Adrenal gland (tissue), 19 donors: ENCODE measurements around the gene CCDC124. TPM values are rescaled to one million over a fixed set of nuclear protein-coding genes. Genes with fewer than 3 reads are reported as not detected.
"Not testable (repeated sequence)": the region's sequence is repeated elsewhere in the genome, so short reads cannot be mapped to it uniquely, and the experiment has no call there.

Experiments
- DNase-seq, 7 donors: peaks; one replicate each; pipeline ENCODE4 v3.0.0-alpha.2; 2019 to 2020
- H3K27ac ChIP-seq, 5 donors: fragments of 200-600 bp; sonication (generic) in 4 of 5; 1 replicate in 3 of 5; 2 replicates in 2 of 5; pipeline versions ENCODE4 v1.5.1 to v1.8.0; 2016 to 2020; ENCODE audit warnings: mild to moderate bottlenecking in 1 of 5
- H3K27me3 ChIP-seq: fragments of 200-600 bp; 2 replicates; pipeline ENCODE4 v1.8.0; 2021
- H3K36me3 ChIP-seq, 2 donors: fragments of 200-600 bp; replicated peaks in 1 of 2; 1 replicate in 1 of 2; 2 replicates in 1 of 2; pipeline versions ENCODE4 v1.5.1 to v1.8.0; 2018 to 2022
- H3K4me1 ChIP-seq, 2 donors: fragments of 200-600 bp; replicated peaks in 1 of 2; 1 replicate in 1 of 2; 2 replicates in 1 of 2; pipeline versions ENCODE4 v1.5.1 to v1.8.0; 2018 to 2021
- H3K4me3 ChIP-seq, 4 donors: fragments of 200-600 bp; sonication (generic) in 3 of 4; one replicate each; pipeline ENCODE4 v1.5.1; 2016 to 2018
- H3K9me3 ChIP-seq, 3 donors: fragments of 200-600 bp; sonication (generic) in 1 of 3; replicated peaks in 1 of 3; 1 replicate in 2 of 3; 2 replicates in 1 of 3; pipeline versions ENCODE4 v1.5.1 to v1.8.0; 2016 to 2021
- CTCF ChIP-seq, 6 experiments: fragments of 450-650 bp in 4 of 6; fragments of 200-600 bp in 2 of 6; sonication (generic) in 1 of 6; IDR thresholded peaks; 1 replicate in 5 of 6; 2 replicates in 1 of 6; pipeline versions ENCODE4 v1.5.1 to v1.8.0; 2016 to 2021; ENCODE audit warnings: antibody characterized with exemption in 6 of 6, mild to moderate bottlenecking in 2 of 6, moderate library complexity in 1 of 6
- POLR2A ChIP-seq, 2 donors: fragments of 450-650 bp; IDR thresholded peaks; one replicate each; pipeline ENCODE4 v1.6.1; 2017; ENCODE audit warnings: antibody characterized with exemption in 2 of 2, mild to moderate bottlenecking in 2 of 2, moderate library complexity in 1 of 2
- WGBS, 4 donors: extraction: QIAGEN DNeasy Blood & Tissue Kit in 2 of 4; methylation state at CpG; one replicate each; pipeline versions ENCODE4 v1.1.5 to v1.1.7; 2013 to 2017; 5-methylcytosine and 5-hydroxymethylcytosine counted together
- intact Hi-C, 2 donors: fragments of 100-400 bp; cut with DNase I; formaldehyde crosslinking; loops; one replicate each; pipeline versions ENCODE4 v1.14.1 to v1.15.0; 2022 to 2023
- long read RNA-seq, 10 donors: library from polyadenylated mRNA in 3 of 10; unstranded in 2 of 10; stranded (forward) in 1 of 10; transcript quantifications; one replicate each; pipeline ENCODE4 v2.0.0 and lab custom pipeline, GENCODE V29; 2021 to 2026
- polyA plus RNA-seq, 3 donors: library from polyadenylated mRNA; stranded (reverse); fragments of 200-250 nt in 2 of 3; fragments of 350-450 nt in 1 of 3; fragmentation: Illumina TruSeq in 1 of 3; extraction: RNeasy Lipid Tissue Mini Kit (QIAGEN cat#74804) in 1 of 3; gene quantifications; one replicate each; pipeline ENCODE4 v1.2.3, GENCODE V29; 2013 to 2014
- total RNA-seq, 9 donors: library from RNA; depleted of rRNA in 4 of 9; stranded (reverse); fragments of >200 nt in 4 of 9; fragments of 120-200 nt in 1 of 9; fragmentation: NEBNext Ultra II Directional in 1 of 9; extraction: Animal tissue kit (Norgen Biotek cat#: 25700) in 1 of 9; gene quantifications; one replicate each; pipeline versions ENCODE4 v1.1.0 to v1.2.4, GENCODE V29; 2013 to 2023
- donor health status: healthy with polysubstance abuse.
- donor health status: Bipolar disorder and iron deficiency.
- donor health status: DM: yes; HTN: yes; CAD: no.
- donor health status: DM: no; HTN: no; CAD: no.
- donor health status: DM: no; HTN: no; CAD: no.
- donor health status: DM: yes; HTN: yes; CAD: no.

The CCDC124 gene
- total RNA-seq (10 to 100 TPM; 25.8 to 70.0 (median 64.0) TPM), polyA plus RNA-seq (100 to 1,000 TPM in 2 of 3 donors, 10 to 100 TPM in 1; 11.3 to 143 (median 114) TPM)
- long read RNA-seq, donor 1, transcript CCDC124-201 (5 exons, 938 nt) = major isoform, 27 of 42 reads
- long read RNA-seq, donor 1, partial matches to known transcripts = 13 of 42 reads
- long read RNA-seq, donor 1, other reads (novel, unspliced or antisense) = 0 of 42 reads
- long read RNA-seq, donor 2, transcript CCDC124-201 (5 exons, 938 nt) = major isoform, 8 of 18 reads
- long read RNA-seq, donor 2, partial matches to known transcripts = 9 of 18 reads
- long read RNA-seq, donor 2, other reads (novel, unspliced or antisense) = 0 of 18 reads
- long read RNA-seq, donor 3, transcript CCDC124-201 (5 exons, 938 nt) = major isoform, 16 of 28 reads
- long read RNA-seq, donor 3, partial matches to known transcripts = 9 of 28 reads
- long read RNA-seq, donor 3, other reads (novel, unspliced or antisense) = 0 of 28 reads
- long read RNA-seq, donor 4, transcript CCDC124-201 (5 exons, 938 nt) = major isoform, 21 of 30 reads
- long read RNA-seq, donor 4, partial matches to known transcripts = 9 of 30 reads
- long read RNA-seq, donor 4, other reads (novel, unspliced or antisense) = 0 of 30 reads
- long read RNA-seq, donor 5, transcript CCDC124-201 (5 exons, 938 nt) = major isoform, 66 of 82 reads
- long read RNA-seq, donor 5, partial matches to known transcripts = 12 of 82 reads
- long read RNA-seq, donor 5, other reads (novel, unspliced or antisense) = 4 of 82 reads
- long read RNA-seq, donor 6, transcript CCDC124-201 (5 exons, 938 nt) = major isoform, 20 of 26 reads
- long read RNA-seq, donor 6, partial matches to known transcripts = 6 of 26 reads
- long read RNA-seq, donor 6, other reads (novel, unspliced or antisense) = 0 of 26 reads
- long read RNA-seq, donor 7, transcript CCDC124-201 (5 exons, 938 nt) = major isoform, 11 of 24 reads
- long read RNA-seq, donor 7, partial matches to known transcripts = 11 of 24 reads
- long read RNA-seq, donor 7, other reads (novel, unspliced or antisense) = 0 of 24 reads
- long read RNA-seq, donor 8, transcript CCDC124-201 (5 exons, 938 nt) = major isoform, 27 of 59 reads
- long read RNA-seq, donor 8, partial matches to known transcripts = 31 of 59 reads
- long read RNA-seq, donor 8, other reads (novel, unspliced or antisense) = 0 of 59 reads
- long read RNA-seq, donor 9, transcript CCDC124-201 (5 exons, 938 nt) = major isoform, 17 of 29 reads
- long read RNA-seq, donor 9, partial matches to known transcripts = 10 of 29 reads
- long read RNA-seq, donor 9, other reads (novel, unspliced or antisense) = 0 of 29 reads
- long read RNA-seq, donor 10, transcript CCDC124-201 (5 exons, 938 nt) = major isoform, 23 of 31 reads
- long read RNA-seq, donor 10, partial matches to known transcripts = 8 of 31 reads
- long read RNA-seq, donor 10, other reads (novel, unspliced or antisense) = 0 of 31 reads

GRCh38 chr19:17932485-17933338, at the start of gene CCDC124:
Gene CCDC124, plus strand, starts transcription at chr19:17933015. Its CDS starts 3,406 bp downstream, at chr19:17936421.
- intact Hi-C loops = loop anchor here (2.0 to 5.0 kb wide), 2 partner anchors 70 to 74 kb away; partner anchors contain the start of gene RPL18A (in 1 of the 2)
- no peaks in the 10 kb centered on the region for H3K27me3 ChIP-seq
- DNase-seq = peak; percentile 91 to 95 (median 91)
- H3K4me3 ChIP-seq = peak within 1 kb of the TSS; percentile 62 to 84 (median 81)
- peaks cover 7 to 17% of the 10 kb centered on the region in 2 donors for H3K4me1 ChIP-seq
- WGBS, 4 donors = 0 to 1% (median 0%) methylated on average over 34 to 64 of the region's 64 CpGs
- no peaks in the 10 kb centered on the region for H3K9me3 ChIP-seq
- TF ChIP-seq CTCF (IDR thresholded peaks at IDR 0.05) = peak; percentile 67 to 97 (median 93)
- peak; percentile 45 to 57 for TF ChIP-seq POLR2A (IDR thresholded peaks at IDR 0.05)
- peak within 1 kb of the TSS; percentile 27 to 95 (median 87) for H3K27ac ChIP-seq
- no peaks in the 10 kb centered on the region for H3K36me3 ChIP-seq

GRCh38 chr19:17883627-17884410, 49.0 kb upstream of the CCDC124 start:
- DNase-seq = no peak
- no peak overlapping the region for H3K27ac ChIP-seq
- no peak overlapping the region for H3K4me3 ChIP-seq
- intact Hi-C loops = no loop called here
- H3K36me3 ChIP-seq = no peaks in the 10 kb centered on the region
- TF ChIP-seq POLR2A (IDR thresholded peaks at IDR 0.05) (no peak), CTCF (IDR thresholded peaks at IDR 0.05) (no peak)
- WGBS, 4 donors = 63 to 84% (median 65%) methylated on average over 11 to 33 of the region's 33 CpGs
- H3K27me3 ChIP-seq = no peaks in the 10 kb centered on the region
- no peaks in the 10 kb centered on the region for H3K4me1 ChIP-seq
- no peaks in the 10 kb centered on the region for H3K9me3 ChIP-seq

- Histone ChIP-seq H3K36me3 (no peaks in the 10 kb centered on the region), H3K27me3 (no peaks in the 10 kb centered on the region), H3K4me3 (no peak overlapping the region), H3K27ac (no peak overlapping the region), H3K9me3 (no peaks in the 10 kb centered on the region), H3K4me1 (no peaks in the 10 kb centered on the region)
- WGBS, 4 donors = 63 to 72% (median 67%) methylated on average over 7 of the region's 7 CpGs
- no peak for TF ChIP-seq POLR2A (IDR thresholded peaks at IDR 0.05)
- no peak for TF ChIP-seq CTCF (IDR thresholded peaks at IDR 0.05)
- intact Hi-C loops = no loop called here
- DNase-seq = no peak
Observed at GRCh38 chr19:17886515-17886914, 46.3 kb upstream of the CCDC124 start.

- H3K27ac ChIP-seq, H3K27me3 ChIP-seq, intact Hi-C loops, H3K4me3 ChIP-seq, H3K36me3 ChIP-seq, H3K4me1 ChIP-seq, DNase-seq, H3K9me3 ChIP-seq: not testable (repeated sequence)
- WGBS, 4 donors = 61 to 74% (median 70%) methylated on average over 4 of the region's 4 CpGs
Observed at GRCh38 chr19:17887221-17887620, 45.6 kb upstream of the CCDC124 start.
